IMR-90 (cell line): ENCODE results near the gene ABHD17C. TPM values are rescaled to one million over a fixed set of nuclear protein-coding genes. Genes with fewer than 3 reads are reported as not detected.

Experiments
- microRNA-seq, 2 experiments: library from miRNA; stranded (forward) in 1 of 2; unstranded in 1 of 2; fragments of 10-50 nt in 1 of 2; fragments of <30 nt in 1 of 2; gene quantifications in 1 of 2; microRNA quantifications in 1 of 2; one replicate each; pipeline versions ENCODE3 to v1.1.0; 2013 to 2020; ENCODE audit not compliant: insufficient read depth in 1 of 2, insufficient read length in 1 of 2, unreplicated experiment in 1 of 2
- polyA plus RNA-seq, 3 experiments: library from polyadenylated mRNA; depleted of rRNA; stranded (reverse); fragments of >200 nt; gene quantifications; 2 replicates each; pipeline ENCODE4 v1.2.3, GENCODE V29; 2012; ENCODE audit warnings: low replicate concordance in 1 of 3
- small RNA-seq, 5 experiments: library from RNA; depleted of rRNA; stranded (forward); fragments of <200 nt; gene quantifications; one replicate each; pipeline ENCODE3, GENCODE V24; 2012
- total RNA-seq: library from RNA; depleted of rRNA; stranded (reverse); fragments of >200 nt; gene quantifications from 2 replicates; pipeline ENCODE4 v1.2.3, GENCODE V29; 2012; rRNA removed

ABHD17C gene
- total and polyA plus RNA-seq, 2 of the 4 experiments (the other 2 are of a cell fraction) = 5.4 to 10.3 TPM

Small RNA genes lying within 50 kb of the gene (microRNA-seq; reads per million reads assigned to microRNA genes)
- gene RNU6-380P (ENCODE audit: insufficient read depth, insufficient read length) = not detected

Small RNA genes lying within 50 kb of the gene (small RNA-seq; reads per million reads assigned to genes)
- 0 to 9.6 (median 0.24) reads per million in 5 experiments for gene RNU6-380P

Other genes with a start within 250 kb of the ABHD17C start
- 51.9 and 63.8 TPM in 2 replicates for gene CEMIP, start 84.1 kb downstream of the ABHD17C start, total RNA-seq
- gene CEMIP, start 84.1 kb downstream of the ABHD17C start, polyA plus RNA-seq (2012; rRNA removed) = 66.9 and 78.0 TPM in 2 replicates